ENCODE measurements around the gene VSIR.

VSIR gene

DNA sequence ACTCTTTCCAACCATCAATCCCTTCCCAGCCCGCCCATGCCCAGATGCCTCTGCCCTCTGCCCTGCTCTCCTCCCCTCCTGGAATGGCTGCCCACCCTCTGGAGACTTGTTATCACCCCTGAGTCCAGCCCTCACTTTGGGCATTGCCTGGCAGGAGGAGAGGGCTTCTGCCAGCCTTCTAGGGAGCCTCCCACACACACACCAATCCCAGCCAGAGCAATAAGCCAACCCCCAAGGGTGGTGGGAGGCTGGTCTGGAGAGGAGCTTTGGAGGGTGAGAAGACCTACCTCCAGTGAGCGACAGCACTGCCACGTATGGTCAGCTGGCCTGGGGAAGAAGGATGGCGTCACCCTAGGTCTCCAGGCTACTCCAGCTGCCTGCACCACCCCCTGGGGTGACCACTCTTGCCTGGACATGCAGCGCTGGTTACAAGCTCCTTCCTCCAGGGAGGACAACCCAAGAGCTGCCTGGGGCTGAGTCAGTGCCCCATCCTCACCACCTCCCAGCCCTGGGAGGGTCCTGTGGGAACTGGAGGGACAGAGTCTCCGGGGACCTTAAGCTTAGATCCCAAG lies 62.2 kb downstream of the VSIR start:
- no peak for DNase-seq

DNA sequence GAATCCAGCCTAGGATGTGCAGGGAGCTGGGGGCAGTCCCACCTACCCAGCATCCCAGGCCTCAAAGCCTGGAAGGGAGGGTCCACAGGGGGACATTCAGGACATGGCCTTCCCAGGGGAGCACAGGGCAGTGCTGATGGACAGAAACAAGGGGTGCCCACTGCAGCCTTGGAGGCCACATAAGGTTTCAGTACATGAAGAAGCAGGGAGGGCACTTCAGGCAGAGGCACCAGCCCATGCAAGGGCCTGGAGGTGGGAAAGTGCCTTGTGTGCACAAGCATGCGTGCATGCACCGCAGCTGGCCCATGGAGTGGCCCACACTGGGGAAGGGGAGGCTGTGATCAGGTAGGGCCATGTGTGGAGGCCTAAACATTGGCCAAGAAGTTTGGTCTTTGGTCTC lies 62.8 kb downstream of the VSIR start:
- no peak for DNase-seq

DNA sequence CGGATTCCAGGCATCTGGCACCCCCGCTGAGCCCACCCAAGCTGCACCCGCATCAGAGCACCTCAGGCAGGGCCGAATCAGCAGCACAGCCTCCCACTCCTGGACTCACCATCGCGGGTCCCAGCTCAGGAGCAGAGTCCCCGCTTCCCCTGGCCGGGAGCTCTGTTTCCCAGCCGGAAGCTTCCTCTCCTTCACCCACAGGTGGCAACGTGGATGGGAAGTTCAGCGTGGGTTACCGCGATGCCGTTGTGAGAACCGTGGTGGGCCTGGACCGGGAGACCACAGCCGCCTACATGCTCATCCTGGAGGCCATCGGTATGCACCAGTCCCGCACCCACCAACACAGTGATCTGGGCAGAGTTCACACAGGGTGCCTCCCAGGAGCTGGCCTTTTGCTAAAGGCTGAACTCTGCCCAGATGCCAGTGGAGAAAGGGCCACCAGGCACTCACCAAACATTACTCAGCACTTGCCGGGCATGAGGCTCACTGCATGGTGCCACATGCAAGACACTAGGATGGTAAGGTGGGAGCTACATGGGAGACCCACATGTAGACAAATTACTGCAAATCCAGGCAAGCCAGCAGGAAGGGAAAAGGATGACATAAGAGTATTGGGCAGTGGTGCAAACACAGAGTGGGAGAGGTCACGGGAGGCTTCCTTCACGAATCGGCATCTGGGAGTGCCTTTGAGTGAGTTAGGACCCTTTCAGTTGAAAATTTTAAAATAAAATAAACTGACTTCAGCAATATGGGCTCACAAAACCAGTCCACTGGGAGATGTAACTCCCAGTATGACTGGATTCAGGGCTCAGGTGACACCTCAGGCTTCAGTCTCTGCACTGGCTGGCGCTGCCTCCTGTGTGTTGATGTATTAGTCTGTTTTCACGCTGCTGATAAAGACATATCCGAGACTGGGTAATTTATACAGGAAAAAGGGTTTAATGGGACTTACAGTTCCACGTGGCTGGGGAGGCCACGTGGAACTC lies 64.1 kb downstream of the VSIR start:
- DNase-seq, result no peak

GRCh38 chr10:71708301-71708703 lies 65.0 kb downstream of the VSIR start:
- no peak for DNase-seq

DNA sequence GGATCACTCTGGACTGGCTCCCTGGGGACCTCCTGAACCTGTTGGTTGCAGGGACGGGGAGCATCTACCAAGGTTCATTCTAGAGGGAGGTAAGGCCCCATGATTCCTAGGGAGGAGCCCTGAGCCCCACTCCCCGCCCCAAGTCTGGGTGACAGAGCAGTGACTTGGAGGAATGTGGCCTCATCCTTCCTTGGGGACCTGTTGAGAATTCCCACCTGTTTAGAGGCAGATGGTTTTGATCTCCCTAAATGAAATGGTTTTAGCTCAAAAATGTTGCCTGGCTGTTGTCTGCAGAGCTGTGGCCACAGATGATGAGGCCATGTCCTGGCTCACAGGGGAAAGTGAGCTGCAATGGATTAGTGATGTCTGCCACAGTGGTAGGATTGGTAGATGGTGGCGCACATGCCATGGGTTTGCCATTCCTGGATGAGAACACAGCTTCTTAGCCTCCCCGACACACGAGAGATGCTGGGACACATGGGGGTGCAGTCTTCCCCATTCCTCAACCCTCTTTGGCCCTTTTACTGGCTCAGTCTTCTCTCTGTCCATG lies 66.0 kb downstream of the VSIR start:
- DNase-seq, result no peak

DNA sequence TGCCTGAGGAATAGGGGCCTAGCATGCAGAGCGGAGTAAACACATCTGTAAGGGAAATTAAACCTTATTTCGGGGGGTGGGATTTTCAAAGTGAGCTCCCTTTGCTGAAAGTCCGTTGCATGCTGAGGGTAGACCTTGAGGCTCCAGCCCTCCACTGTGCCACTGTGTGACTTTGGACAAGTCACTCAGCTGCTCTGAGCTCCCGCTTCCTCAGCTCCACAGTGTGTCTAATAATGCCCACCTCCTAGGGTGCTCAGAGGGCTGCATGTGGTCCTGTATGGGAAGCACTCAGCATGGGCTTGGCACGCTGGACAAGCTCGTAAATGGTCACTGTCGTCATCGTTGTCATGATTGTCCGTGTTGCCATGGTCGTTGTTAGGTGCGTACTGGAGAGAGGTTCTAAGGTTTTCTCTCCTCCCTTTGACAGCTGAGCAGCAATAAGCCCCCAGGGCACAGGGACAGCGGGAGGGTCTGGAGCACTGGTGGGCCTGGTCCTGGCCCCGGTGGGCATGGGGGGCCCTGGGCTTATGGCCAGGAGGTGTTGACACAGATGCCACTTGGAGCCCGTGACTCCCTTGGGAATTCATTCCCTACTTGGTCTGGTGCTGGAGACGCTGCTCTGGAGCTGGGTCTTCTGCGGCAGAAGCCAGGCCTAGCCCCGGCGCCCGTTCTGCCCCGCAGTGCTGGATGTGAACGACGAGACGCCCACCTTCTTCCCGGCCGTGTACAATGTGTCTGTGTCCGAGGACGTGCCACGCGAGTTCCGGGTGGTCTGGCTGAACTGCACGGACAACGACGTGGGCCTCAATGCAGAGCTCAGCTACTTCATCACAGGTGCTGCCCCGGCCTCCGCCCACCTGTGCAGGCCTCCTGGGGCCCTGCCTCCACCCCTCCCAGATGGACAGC lies 66.9 kb downstream of the VSIR start:
- DNase-seq, result no peak

GRCh38 chr10:71705582-71705981 lies 67.7 kb downstream of the VSIR start:
- no peak for DNase-seq

DNA sequence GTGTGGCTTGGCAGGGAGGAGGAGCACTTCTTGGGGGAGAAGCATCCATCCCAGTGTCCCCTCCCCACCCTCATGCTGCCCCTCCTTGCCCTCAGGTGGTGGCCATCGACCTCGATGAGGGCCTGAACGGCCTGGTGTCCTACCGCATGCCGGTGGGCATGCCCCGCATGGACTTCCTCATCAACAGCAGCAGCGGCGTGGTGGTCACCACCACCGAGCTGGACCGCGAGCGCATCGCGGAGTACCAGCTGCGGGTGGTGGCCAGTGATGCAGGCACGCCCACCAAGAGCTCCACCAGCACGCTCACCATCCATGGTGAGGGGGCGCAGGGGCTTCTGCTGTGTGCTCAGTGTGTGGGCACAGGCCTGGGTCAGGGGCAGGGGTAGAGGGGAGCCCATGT lies 68.5 kb downstream of the VSIR start:
- DNase-seq, result no peak

DNA sequence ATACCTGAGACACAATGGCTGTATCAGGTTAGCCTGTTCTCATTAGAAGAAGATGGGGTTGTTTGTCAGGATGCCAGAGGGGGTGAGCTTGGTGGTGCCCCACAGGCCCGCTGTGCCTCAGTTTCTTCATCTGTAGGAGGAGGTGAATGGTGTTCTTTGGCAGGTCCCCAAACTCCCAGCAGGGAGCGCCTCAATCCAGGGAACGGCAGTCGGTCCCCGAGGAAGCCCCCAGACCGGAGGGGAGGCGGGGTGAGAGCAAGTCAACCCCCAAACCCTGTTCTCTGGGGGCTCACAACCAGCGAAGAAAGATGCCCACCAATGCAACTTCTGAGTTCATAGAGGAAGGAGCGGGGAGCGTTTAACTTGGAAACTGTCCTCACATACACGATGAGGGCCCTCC lies 69.7 kb downstream of the VSIR start:
- DNase-seq, result no peak

DNA sequence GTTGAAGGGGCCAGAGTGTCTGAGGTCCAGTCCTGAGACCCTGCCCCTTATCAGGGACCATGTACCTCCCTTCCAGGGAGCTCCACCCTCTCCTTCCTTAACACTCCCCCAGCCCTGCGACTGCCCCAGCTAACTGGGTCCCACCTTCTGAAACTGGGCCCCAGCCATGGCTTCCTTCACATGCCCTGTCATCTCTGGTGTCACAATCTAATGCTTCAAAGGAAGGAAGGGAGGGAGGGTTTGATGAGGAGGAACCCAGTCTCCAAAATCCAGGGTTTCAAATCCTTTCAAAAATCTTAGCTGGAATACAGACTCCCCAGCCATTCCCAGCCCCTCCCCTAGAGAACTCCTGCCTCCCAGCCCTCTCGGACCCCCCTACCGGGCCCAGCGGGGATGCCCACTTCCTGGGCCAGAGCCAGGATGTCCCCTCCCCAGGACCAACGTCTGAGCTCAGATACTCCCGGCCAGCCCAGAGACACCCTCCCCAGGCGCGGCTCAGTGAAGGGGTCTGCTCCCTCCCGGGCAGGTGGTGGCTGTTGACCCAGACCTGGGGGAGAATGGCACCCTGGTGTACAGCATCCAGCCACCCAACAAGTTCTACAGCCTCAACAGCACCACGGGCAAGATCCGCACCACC lies 71.7 kb downstream of the VSIR start:
- no peak for DNase-seq

GRCh38 chr10:71700731-71701368 lies 72.5 kb downstream of the VSIR start:
- no peak for DNase-seq

DNA sequence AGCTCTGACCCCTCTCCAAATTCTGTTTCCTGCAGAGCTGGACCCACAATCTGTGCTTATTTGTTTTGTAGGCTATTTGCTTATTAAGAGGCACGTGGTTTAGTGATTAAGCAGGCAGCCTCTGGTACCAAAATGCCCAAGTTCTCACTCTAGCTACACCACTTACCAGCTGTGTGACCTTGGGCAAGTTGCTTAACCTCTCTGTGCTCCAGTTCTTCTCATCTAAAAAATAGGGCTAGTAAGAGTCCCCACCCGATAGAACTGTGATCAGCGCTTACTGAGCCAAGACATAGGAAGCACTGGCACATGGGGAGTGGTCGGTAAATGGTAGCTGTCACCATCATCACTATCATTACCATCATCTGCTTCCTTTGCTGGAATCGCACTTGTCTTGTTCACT lies 74.6 kb downstream of the VSIR start:
- DNase-seq, result no peak

DNA sequence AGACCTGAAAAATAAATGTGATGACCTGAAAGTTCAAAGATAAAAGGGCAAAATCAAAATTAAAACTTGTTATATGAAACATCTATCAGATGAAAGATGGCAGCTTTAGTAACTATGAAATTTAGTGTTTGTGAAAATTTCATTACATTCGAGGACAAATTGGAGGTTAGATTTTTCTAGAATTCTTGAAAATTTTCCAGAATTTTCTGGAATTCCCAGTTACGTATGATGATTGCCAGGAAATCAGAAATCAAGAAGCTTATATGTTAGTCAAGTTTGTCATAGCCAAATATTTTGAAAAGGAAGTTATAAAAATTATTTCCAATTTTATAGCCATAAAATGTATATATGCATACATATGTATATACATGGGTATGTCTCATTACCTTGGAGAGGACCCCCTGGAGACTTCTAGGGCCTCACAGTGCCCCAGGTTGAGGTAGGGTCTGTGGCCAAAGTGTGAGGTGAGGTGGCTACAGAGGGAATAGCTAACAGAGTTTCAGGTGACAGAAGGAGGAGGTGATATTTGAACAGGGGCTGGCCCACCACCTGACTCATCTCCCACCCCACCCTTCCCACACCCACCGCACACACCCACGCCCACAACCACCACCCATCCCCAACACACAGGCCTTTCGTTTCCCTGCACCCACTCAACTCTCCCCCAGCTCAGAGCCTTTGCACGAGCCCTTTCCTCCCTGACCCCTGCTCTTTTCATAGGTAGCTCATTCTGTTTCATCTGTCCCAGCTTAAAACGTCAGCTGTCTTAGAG lies 75.2 kb downstream of the VSIR start:
- no peak for DNase-seq

Data from SHP77 treated with DMSO at 0.1 percent for 48 hours (cell line).